Raji (cell line): ENCODE data around the gene GNAZ.
A peak's percentile ranks its signal among the peaks of the same experiment; 100 is the strongest.

Experiments used
- POLR2A ChIP-seq: IDR thresholded peaks from 2 replicates; pipeline ENCODE4 v1.6.1; 2011; ENCODE audit warnings: low read depth, low read length, control low read depth; ENCODE audit not compliant: insufficient read depth

GNAZ gene

DNA sequence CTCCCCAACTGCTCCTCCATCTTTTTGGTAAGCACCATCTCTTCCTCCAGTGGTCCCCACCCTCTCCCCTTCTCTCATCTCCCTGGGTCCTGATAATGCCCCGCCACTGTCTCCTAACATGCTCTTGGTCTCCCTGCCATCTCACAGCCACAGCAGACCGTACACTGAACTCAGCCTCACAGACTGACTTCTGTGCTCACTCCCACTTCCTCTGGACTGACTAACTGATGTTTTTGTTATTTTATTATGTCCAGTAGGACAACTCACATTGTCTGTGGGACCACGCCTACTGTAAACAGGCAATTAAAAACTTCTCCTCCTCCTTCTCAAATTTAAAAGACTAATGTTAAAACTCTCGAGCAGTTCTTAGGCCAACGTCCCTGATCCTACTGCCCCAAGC, 2.6 kb upstream of the GNAZ start:
- TF ChIP-seq POLR2A, result no peak

DNA sequence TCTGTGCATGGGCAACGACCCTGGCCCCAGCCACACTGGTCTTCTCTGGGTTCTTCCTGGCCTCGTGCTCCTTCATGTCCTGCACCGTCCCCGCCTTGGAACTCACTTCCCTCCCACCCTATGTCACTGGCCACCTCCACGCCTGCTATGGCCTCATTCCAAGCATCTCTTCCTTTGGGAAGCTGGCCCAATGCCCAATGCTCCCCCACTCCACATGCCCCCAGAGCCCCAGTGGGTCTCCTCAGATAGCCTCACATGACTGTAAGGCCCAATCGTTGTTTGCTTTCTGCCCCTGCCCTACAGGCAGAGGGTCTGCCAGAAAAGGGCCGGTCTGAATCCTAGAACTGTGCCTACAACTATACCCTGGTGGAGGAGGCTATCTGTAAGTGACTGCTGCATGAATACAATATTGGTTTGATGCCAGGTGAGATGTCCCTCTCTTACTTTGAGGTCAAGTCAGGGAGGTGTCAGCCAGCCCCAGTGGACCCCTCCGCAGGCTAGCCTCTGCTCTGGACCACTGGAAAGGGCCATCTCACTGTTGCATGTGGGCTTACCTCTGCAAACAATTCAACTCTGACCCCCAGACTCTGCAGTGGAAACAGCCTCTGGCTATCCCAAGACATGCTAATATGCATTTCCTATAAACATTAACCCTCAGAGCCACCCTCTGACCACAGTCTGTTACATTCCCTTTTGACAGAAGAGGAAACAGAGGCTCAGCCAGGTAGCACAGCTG, 2.1 kb upstream of the GNAZ start:
- no peak for TF ChIP-seq POLR2A

DNA sequence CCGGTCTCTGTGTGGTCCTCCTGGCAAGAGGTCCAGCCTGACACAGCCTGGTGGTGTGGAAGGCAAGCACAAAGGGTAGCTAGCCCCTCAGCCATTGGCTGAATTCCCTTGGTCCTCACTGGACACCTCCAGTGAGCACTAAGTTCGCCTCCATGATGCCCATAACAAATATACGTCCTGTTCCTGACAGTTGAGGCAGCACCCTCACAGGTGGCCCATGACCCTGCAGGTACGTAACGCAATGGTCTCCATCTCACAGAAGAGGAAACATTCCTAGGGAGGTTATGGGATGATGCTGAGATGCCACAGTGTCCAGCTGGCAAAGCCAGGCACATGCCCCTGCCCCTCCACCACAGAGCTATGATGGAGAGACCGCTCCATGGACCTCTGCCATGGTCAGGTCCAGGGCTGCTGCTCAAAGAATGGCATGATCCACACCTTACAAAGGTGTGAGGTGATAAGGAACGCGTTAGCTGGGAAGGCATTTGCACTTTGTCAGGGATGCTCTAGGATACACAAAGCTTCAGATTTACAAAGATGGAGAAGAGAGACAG, 1.4 kb upstream of the GNAZ start:
- no peak for TF ChIP-seq POLR2A

DNA sequence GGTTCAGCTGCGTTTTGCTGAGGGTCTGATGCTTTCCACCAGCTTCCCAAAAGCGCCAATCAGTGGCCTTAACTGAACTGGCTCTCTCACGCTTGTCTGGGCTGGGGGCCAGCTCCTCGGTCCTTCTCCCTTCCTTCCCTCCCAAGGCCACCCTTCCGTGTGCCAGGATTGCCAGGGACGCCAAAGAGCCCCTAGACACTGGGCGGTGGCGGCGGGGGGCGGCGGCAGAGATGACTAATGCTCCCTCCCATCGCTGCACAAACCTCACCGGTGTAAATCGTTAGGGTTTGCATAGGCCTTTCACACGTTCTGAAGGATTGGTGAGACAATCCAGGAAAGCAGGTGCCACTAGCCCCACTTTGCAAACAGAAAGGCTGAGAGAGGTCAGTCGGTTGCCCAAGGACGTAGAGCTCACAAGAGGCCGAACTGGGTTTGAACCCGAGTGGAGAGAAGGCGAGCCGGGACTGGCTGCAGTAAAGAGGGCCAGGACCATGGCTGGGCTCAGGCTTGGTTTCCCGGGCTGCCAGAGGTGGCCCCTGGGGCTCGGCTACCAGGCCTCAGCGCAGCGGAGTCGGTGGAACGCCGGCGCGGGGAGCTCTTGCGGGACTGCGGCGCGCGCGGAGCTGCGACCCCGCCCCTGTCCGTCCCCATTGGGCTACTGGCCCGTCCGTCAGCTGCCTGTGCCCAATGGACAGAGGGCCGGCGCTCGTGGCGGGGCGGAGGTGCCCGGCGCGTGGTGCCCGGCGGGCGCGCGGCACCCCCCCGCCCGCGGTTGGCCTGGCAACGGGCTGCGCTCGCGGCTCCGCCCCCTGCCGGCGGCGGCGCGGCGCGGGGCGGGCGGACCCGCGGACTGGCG, 589 bp upstream of the GNAZ start:
- peak; percentile 52 for TF ChIP-seq POLR2A

DNA sequence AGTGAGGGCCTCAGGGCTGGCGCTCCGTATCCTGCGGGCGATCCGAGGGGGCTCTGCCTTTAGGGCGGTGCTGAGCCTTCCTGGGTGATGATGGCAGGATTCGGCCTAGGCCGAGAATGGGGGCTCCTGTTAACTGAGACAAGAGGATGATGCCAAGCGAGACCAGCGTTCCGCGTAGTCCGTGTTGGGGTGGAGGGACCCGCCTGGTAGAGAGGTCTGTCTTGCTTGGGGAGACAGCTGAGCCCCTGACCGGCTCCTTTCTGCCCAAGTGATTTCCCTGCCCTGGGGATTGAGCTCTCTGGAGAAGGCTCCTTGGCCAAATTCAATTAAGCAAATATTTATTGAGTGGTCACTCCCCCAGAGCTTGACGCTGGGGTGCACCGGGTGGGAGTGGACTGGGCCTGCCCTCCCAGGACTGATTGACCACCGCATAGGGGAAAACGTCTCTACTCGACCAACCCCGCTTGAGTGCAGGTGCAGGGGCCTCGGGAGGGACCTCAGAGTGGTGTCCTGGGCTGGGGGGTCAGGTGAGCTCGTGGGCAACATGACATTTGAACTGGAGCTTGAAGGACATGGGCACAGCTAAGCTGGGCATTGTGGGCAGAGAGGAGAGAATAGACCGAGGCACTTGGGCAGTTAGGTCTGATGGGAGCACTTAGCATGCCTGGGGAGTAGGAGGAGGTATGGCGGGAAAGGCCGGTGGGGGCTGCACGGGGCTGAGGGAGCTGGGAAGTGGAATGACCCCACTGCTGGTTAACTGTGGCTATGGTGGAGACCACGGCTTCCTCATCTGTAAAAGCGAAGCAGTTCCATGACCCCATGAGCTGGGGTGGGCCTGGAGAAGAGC, 1.1 kb downstream of the GNAZ start:
- no peak for TF ChIP-seq POLR2A

DNA sequence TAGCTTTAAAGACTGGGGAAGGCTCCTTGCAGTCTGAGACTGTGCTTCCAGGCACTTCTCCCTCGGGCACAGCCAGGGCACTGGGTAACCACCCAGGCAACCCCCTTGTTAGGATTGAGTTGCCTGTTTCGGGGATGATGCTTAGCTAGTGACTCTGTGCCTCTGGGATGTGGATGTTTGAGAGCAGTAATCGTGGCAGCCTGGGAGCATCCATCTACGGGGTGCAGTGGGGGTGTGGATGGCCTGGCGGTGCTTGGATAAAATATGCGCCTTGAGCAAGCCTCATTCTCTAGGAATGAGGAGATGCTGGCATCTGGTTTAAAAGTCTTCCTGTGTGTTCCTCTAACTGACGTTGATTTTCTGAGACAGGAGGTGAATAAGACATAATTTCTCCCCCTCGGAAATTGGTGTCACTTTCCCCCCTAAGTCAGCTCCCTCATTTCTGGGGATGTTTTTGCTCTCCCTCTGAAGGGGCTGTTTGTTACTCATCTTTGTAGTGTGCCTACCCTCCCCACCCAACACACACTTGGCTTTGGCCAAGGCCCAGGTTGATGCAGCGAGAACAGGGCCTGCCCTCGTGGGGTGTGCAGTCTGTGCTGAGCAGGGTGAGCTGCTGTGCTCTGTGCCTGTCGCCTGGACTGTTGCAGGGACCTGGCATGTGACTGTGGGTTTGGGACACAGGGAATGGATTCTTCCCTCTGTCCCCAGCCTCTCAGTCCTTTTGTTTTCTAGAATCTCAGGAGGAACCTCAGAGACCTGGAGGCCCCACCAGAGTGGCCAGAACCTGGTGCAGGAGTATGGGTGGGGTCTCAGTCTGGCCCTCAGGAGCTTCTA, 2.0 kb downstream of the GNAZ start:
- no peak for TF ChIP-seq POLR2A

DNA sequence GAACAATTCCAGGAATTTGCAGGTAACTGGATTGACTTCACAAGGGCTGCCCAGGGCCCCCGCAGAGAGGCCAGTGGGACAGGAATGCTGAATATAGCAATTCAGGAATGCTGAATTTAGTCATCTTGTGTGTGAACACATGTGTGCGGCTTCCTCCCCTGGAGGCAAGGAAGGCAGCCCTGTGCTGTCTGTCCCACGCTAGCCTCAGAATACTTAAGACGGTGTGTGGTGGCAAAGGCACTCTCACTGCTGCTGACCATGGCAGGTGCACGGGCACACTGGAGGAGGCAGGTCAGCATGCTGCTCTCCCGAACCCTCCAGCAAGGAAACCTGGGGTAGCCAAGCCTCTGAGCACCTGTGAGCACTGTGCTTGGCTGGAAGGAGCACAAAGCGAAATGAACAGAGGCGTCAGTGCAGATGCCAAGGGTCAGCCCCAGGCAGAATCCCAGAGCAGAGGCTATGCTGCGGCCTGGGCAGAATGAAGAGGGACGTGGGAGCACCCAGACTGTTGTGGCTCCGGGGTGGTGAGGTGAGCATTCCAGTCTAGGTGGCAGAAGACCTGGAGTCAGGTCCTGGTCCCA, 2.7 kb downstream of the GNAZ start:
- TF ChIP-seq POLR2A, result no peak

DNA sequence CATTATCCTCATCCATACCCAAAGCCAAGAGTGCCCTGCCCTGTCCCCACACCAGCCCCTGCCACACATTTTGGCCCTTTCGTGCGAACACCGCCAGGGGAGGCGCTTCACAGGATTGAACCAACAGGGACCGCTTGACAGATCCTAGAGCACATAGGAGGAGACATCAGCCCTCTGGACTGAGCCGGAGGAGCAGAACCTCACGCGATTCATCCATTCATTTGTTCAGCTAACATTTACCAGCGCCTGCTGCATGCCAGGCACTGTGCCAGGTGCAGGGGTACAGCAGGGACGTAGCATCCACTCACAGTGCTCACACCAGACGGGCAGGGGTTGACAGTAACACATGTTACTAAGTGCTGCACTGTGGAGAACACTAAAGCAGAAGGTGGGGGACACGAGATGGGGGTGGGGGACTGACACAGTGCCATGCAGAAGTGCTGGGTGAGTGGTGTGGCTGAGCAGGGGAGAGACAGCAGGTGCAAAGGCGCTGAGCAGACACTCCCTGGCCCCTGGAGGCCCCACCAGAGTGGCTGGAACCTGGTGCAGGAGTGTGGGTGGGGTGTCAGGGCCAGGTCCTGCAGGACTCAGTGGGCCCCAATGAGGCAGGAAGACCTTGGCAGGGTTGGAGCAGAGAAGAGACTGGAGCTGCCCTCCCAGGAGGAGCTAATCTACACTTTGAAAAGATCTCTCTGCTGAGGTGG, 3.4 kb downstream of the GNAZ start:
- TF ChIP-seq POLR2A, result no peak

DNA sequence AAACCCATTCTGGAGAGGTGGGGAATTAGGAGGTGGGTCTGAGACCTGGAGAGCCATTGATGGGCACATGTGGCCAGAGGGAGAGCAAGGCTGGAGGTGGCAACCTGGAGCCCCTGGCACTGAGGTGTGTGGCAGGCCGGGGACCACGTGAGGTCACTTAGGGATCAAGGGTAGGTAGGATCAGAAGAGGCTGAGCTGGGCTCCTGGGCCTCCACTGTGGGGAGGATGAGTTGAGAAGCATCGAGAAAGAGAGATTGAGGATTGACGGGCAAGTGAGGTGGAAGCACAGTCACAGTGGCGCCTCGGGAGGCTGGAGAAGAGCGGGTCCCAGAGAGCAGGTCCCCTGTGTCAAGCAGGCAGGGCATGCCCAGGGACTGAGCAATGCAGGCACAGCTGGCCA, 4.1 kb downstream of the GNAZ start:
- no peak for TF ChIP-seq POLR2A

DNA sequence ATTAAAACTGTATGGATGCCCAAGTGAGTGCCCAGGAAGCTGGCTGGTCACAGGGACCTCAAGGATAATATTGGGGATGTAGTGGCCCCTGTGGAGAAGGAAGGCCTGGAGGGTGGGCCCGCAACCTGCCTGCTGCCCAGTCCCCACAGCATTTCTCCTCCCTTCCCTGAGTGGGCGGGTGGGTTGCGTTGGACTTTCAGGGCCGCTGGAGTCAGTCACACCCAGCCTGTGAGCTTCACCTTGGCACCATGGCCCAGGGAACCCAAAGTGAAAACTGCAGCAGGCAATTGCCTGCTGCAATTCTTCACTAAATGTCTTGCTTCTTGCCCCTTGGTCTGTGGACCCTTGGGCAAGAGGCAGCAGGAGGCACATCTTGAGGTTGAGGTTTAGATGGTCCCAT, 4.7 kb downstream of the GNAZ start:
- TF ChIP-seq POLR2A, result no peak

DNA sequence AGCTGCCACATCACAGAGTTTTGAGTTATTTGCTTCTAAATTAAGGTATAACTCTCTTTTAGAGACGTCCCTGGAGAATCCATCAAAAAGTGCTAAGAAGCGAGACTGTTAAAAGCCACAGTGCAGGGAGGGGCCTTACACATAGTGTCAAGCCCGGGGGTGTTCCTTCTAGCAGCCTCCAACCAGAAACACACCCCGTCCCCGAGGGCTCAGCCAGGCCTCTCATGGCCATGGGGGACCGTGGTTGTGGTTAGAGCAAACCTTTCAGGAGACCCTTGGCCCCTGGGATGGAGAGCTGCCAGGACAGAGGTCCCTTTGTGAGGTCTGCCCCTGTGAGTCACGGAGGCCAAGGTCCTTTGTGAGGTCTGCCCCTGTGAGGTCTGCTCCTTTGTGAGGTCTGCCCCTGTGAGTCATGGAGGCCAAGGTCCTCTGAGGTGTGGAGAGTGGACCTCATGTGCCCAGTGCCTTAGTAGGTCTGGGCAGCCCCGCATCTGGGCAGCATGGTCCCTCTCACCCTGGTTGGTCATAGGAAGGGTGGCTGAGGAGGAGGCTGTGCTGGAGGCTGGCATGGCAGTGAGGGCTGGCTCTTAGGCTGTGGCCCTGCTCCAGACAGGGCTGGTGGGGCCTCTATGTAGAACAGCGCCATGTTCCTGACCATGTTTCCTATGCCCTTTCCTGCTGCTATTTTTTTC, 5.4 kb downstream of the GNAZ start:
- no peak for TF ChIP-seq POLR2A

DNA sequence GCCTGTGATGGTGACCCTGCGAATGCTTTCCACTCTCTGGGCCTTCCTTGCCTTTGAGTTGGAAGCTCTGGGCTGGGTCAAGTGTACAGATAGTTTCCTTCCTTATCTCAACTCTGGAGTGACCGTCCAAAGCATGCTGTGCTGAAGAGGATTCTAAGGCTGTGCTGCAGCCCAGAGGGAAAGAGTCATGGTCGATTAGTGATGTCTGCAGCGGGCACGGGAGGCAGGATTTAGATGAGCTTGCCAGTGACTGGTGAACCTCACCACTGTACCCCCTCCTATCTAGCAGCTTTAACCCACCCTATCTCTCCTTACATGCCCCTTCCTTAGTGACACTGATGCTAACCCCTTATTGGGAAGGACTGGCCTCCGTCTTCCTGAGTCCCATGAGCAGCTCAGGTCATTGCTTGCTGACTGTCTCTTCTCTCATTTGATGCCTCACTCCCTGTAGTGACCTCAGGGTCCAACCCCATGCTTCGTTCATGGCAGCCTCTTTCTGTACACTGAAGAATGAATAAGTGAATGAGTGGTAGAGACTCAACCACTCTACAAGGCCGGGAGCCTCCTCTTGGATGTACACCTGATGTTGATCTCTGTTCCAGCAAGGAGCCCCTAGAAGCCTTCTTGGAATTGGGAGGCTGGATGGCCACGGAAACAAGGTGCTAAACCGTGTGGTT, 6.7 kb downstream of the GNAZ start:
- TF ChIP-seq POLR2A, result no peak

DNA sequence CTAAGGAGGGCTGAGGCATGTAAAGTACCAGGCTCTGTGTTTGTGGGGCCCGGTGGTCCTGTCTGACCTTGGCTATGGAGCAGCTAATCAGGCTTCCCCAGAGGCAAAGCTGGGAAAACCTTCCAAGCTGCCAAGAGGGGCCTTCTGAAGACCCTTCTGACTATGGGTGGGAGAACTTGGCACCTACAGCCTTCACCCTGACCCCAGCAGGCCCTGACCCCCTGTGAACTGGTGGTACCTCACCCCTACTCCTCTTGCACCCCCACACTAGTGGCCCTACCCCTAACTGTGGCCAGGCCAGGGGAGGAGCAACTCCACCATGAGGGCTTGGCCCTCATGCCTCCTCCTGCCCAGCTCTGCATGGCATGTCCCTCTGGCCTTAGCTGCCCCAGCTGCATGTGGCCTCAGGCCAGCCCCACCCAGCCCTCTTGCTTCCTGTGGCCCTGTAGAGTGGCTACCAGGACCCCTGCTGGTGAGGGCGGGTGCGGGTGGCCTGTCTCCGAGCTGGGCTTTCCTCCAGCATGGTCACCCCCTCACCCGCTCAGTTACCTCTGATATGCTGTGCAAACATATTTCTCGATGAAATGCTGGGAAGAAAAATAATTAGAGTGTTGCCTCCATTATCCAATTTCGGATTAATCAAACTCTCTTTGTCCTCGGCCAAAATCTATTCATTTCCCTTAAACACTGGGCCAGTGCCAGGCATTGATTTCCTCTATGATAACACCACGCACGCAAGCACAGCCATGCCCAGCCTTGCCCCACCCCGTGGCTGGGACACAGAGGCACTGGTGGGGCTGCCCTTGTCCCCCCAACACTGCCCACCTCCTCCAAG, 7.5 kb downstream of the GNAZ start:
- no peak for TF ChIP-seq POLR2A
